GM19455 (cell line): ENCODE results near the gene APLN.

Source experiments
- ATAC-seq: cut with Tn5 transposase; IDR thresholded peaks from one replicate; pipeline ENCODE4 v1.9.1; 2021; ENCODE audit not compliant: unreplicated experiment

APLN gene, protein sequence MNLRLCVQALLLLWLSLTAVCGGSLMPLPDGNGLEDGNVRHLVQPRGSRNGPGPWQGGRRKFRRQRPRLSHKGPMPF

DNA sequence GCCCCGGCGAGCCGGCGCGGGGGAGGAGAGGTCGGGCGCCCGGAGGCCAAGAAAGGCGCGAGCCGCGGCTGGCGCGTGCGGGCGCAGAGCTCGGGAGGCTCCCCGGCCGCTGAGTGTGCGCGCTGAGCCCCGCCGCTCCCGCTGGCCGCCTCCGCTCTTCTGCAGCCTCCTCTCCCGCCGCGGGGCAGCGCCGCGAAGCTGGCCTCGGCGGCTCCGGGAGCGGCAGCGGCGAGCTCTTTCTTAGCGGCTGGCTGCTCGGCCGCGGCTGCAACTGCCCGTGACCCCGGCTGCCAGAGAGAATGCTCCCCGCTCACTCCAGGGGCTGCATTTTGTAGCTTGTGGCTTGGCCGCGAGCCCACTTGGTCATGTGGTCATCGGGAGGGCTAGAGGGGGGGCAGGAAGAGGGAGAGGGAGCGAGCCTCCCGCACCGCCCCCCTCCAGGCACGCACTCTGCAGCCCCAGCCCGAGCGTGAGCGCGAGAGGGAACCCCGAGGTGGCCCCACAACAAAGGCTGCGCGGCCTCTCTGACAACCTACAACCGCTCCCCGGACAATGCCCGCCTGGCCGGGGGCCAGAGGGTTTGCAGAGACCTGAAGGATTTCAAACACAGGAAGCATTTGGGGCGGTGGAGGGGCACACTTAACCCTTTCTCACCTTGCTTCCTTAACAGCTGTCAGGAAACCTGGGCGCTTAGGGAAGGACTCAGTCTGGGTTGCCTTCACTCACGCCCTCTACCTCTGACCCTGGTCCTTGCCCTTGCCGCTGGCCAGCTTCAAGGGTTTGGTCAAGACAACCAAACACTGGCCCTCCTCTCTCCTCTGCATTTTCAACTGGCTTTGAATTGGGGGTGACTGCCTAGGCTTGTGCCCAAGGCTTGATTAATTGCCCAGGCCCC is at the start of gene APLN:
Gene APLN (minus strand): TSS at position 305 of the 895 bp plus-strand sequence. CDS start 326 bp downstream, outside the sequence.
- peak; percentile 52 for ATAC-seq

DNA sequence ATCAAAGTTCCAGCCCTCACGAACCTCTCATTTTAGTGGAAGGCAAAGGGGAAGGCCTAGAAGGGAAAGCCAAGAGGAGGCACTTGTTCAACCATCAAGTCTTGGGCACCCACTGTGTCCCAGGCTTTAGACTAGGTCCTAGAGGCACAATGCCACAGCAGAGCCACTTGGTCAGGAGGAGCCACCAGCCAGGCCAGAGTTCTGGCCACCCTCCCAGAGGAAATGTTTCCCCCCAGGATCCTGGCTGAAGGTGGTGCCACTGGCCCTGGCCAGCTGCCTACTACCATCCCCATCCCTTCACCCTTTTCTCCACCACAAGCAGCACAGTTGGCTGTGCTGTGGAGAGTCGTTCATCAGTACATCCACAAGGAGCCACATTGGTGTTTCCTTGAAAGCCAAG is 49.7 kb upstream of the APLN start:
- ATAC-seq: no peak

DNA sequence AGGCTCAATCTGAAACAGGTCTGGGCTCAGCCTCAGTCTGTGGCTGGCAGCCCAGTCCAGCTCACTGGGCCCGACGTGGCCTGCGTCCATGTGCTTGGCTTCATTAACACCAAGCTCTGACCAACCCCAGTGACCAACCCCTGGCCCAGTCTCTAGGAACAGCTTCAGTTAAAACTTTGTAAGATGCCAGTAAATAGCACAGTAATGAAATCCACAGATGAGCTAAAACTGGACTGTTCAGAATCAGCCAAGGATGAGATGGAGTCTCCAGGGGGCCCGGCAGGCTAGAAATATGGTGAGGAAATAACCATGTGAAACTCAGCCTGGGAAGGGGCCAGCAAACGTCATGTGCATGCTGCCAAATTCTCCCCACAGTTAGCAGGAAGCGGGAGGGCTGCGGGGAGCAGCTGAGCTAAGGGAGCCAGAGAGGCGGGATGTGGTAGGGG is 46.9 kb upstream of the APLN start:
- ATAC-seq: no peak

DNA sequence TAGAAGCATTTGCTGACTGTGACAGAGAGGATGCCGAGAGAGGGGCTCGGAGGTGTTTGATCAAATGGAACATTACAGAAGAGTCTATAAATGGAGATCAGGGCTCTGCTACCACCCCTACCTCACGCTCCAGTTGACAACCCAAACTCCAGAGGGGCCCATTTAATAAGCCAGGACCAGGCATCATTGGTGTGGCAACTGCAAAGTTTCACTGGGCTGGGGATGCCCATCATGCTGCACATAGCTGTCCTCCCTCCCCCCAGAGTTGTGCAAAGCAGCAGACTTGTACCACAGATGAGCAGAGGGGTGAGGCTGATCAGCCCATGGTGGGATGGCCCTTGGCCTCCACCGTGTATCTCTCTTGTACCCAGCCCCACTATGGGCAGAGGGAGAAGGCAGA is 45.8 kb upstream of the APLN start:
- no peak for ATAC-seq

DNA sequence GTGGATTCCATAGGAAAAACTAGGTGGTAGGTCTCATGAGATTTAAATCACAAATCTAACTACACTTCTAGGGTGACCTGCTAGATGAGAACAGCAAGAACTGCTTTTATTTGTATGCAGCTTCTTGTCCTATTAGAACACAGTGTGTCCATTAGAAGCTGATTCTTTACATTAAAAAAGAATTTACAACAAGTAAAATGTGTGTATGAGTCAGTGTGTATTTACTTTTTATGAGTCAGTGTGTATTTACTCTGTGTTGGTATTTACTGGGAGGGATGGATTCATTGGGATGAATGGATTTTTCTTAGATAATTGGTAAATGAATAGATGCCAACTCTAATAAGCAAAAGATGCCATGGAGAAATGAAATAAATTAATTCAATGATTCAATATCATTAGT is 43.4 kb upstream of the APLN start:
- no peak for ATAC-seq

DNA sequence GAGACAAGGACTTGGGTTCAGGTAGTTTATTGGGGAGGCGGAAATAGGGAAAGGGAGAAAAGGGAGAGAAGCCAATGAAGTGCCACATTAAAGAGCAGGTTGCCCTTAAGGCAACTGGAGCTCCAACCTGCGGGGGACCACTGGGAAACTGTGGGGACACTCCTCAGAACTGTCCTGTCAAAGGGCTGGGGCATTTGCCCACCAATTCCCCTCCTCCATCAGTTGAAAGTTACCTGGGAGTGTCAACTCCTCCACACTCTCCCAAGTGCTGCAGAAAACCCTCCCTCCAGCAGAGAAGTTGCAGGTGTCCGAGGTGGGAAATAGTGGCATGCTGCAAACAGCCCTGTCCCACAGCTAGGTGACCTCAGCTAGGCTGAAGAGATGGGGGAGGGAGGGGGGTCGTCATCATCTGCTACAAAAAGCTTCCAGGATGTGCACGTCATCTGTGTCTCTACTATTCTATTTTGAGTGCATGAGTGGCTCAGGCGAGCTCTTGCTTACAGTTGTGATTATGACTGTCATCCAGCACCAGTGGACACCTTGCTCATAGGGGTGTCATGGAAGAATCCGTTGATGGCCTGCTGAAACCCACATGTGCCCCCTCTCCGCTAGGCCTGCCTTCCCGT is 42.6 kb upstream of the APLN start:
- no peak for ATAC-seq

DNA sequence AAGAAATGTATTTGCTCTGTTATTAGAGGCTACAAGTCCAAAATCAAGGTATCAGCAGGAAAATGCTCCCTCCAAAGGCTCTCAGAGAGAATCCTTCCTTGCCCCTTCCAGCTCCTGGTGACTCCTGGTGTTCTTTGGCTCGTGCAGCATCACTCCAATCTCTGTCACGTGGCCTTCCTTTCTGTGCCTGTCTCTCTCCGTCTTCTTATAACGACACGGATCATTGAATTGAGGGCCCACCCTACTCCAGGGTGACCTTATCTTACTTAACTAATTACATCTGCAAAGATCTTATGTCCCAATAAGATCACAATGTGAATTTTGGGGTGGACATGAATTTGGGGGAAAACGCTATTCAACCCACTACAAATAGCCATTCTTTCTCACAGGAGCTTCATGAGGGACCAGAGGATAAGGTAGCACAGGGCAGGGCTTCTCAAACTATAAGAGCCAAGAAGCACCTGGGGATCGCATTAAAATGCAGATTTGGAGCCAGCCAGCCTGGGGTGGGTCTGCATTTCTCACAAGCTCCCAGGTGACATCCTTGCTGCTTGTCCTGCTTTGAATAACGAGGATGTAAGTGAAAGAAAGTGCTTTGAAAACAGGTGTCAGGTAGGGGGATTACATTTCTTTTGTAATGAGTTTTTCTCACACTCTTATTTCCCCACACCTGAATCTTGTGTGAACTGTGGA is 41.9 kb upstream of the APLN start:
- no peak for ATAC-seq

DNA sequence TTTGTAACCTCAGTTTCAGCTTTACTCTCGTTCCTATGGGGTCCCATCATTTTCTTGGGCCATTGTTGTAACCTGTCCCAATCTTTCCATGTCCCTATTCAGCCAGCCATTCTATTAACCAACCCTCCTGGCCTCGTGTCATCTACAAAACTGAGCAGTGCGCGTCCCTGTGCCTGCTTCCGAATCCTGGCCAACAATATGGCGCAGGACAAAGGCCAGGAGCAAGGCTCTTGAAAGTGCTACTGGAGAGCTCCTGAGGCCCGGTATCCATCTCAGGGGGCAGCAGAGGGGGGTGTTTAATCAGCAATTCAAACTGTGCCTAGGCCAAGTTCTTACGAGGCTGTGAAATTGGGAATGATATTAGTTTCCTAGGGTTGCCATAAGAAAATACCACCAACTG is 41.2 kb upstream of the APLN start:
- ATAC-seq: no peak

DNA sequence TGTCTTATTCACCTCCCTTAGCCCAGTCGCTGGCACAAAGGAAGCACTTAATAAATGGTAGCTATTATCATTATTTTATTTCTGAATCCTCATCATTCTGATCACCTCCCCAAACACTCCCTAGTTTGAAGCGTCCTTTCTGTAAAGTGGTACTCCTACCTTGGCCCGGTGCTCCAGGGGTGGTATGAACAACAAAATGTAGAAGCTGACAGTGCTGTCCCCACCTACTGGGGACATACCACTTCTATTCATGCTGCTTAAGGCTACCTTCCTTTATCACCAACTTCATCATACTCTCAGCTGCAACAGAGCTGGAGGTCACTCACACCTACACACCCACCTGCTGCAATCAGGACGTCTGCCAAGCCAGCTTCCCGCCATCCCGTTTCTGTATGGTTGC is 40.8 kb upstream of the APLN start:
- no peak for ATAC-seq

DNA sequence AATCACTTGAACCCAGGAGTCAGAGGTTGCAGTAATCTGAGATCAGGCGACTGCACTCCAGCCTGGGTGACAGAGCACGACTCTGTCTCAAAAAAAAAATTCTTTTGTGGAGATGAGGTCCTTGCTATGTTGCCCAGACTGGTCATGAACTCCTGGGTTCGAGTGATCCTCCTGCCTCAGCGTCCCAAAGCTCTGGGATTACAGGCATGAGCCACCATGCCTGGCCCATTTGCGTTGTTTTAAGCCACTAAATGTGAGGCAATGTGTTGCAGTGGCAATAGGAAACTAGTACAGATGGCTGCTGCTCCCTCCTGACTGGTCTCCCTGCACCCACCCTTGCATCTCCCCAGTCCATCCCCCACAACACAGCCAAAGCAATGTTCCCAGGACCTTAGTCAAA is 40.0 kb upstream of the APLN start:
- ATAC-seq: no peak

DNA sequence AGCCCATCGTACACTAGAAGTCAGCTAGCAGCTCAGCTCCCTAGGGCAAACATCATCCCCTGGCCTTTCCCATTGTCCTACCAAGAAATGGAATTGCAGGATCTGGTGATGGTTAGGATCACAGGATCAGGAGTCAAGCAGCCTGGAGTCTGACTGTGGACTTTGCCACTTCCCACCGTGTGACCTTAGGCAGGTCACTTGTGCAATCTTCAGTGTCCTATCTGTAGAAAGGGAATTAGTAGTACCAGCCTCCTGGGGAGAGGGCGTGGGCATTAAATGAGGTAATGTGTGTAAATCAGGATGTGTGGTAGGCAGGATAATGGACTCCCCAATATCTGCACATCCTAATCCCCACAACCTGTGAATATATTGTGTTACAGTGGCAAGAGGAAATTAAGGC is 38.6 kb upstream of the APLN start:
- ATAC-seq: no peak

DNA sequence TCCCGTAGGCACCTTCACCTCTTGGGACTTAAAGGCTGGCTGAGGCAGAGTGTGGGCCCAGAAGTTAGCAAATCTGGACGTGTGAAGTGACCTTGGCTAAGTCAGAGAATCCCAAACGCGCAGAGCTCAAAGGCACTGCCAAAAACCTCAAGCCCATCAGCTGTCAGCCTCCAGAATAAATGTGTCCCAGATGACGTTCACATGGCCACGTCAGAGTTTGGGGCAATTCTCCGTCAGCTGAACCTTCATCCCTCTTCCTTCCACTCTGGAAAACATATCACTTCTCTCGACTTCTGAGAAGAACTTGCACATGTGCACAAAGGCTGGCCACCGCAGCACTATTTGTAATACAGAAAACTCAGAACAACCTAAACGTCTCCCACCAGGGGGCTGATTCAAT is 35.7 kb upstream of the APLN start:
- ATAC-seq: no peak

DNA sequence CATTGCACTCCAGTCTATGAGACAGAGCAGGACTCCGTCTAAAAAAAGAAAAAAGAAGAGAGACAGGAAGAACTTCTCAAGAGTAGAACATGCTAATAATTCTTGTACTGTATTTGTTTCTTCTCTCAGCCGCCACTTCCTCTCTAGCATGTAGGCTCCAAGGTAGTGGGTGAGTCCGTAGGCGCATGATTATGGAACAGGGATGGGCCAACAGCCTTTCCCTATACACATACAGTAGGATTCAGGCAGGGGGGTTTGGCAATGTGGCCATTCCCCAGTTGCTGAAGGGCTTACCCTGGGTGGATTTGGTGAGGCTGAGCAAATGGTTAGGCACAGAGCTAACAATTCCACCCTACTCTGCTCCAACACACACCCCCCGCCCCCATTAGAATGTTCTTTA is 35.0 kb upstream of the APLN start:
- ATAC-seq: no peak

DNA sequence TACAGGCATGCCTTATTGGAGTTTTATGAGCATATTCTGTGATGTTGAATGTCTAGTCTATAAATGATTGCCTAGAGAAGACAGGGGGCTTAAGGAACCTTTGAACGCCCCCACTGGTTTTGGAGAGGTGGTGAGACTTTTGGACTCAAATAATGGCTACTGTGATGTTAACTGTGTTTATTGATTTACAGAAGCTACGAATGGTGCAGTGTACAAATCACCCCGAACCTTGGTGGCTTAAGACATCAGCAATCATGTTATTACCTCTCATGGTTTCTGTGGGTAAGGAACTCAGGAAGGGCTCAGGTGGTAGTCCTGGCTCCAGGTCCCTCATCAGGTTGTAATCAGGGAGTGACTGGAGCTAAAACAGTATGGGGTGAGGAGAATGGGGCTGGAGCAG is 33.3 kb upstream of the APLN start:
- ATAC-seq: no peak

DNA sequence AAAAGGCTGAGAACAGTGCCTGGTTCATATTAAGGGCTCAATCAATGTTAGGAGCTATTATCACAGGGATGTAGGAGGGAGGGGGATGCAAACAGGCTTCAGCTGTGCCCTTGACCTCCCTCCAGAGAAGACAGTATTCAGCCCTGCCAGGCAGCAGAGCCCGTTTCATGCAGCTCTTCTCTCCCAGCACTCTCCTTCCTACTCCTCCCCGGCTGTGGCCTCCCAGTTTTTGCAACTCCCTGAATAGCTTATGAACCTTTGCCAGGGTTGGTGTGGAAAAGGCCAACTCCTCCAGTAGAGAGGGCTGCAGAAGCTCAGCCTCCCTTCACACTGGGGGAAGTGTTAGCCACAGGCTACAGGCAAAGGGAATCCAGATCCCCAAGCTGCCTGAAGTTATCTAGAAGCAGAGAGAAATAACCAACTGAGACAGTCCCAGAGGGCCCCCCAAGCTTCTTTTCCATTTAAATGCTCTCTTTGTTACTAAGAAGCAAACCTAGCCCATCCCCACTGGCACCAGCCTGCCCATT is 31.7 kb upstream of the APLN start:
- ATAC-seq: no peak

DNA sequence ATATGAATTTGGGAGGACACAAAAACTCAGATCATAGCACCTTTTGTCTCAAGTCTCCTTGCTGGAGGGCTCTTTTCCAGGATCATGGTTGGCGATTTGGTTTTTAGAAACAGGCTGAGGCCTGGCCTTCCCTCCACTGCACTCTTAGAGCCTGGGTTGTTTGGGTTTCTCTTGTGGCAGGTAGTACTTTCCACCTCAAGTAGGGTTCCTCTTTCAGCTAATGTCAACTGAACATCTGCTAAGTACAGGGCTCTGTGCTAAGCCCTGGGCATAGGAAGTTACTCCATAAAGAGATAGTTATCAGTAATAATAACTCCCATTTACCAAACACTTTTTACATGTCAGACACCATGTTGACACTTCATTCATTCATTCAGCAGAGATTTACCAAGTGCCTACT is 28.2 kb upstream of the APLN start:
- no peak for ATAC-seq

DNA sequence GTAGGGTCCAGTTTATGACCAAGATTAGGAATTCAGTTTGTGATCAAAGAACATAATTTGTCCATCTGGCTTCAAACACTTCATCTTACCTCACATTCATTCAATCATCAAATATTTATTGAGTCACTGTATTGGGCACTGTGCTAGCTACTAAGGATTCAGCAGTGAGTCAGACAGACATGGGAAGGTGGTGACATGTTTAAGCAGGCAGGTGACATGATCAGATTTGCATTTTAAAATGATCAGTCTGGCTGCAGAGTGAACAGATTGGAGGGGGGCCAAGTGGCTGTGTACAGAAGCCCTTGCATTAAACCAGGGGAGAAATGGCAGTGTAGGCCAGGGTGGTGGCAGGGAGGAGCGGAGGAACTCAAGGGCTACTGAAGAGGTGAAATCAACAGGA is 25.1 kb upstream of the APLN start:
- ATAC-seq: no peak

DNA sequence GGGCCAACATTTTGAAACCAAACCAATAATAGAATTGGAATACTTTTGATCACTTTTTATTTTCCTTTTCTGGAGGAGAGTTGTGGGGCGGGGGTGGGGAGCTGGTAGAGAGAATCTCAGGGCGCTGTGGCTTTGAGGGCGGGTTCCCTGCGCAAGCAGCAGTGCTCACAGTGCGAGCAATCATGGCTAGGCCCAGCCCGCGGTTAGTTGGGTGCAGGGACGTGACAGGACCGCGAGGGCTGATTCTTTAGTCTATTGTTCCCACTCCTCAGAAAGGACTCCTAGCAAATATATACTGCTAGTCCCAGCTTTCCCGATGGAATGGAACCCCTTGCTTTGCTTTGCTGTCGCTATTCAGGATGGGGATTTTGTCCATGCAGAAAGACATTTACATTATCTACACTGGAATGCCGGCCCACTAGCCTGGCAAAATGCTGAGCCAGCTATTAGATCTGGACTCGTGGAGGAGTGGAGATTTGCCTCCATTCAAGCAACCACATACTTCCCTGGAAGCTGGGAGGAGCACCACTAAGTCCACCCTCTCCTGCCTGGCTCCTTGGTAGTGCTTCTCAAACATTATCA is 23.9 kb upstream of the APLN start:
- ATAC-seq: peak; percentile 49

DNA sequence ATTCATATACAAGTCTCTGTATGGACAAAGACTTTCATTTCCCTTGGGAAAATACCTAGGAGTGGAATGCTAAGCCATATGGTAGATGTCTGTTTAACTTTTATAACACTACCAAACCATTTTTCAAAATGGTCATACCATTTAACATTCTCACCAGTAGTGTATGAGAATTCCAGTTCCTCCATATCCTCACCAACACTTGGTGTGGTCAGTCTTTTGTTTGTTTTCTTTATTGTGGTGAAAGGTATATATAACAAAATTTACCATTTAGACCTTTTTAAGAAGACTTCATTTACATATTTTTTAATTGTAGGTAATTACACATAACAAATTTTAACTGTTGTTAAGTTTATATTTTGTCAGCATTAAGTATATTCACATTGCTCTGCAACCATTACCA is 12.7 kb upstream of the APLN start:
- no peak for ATAC-seq

DNA sequence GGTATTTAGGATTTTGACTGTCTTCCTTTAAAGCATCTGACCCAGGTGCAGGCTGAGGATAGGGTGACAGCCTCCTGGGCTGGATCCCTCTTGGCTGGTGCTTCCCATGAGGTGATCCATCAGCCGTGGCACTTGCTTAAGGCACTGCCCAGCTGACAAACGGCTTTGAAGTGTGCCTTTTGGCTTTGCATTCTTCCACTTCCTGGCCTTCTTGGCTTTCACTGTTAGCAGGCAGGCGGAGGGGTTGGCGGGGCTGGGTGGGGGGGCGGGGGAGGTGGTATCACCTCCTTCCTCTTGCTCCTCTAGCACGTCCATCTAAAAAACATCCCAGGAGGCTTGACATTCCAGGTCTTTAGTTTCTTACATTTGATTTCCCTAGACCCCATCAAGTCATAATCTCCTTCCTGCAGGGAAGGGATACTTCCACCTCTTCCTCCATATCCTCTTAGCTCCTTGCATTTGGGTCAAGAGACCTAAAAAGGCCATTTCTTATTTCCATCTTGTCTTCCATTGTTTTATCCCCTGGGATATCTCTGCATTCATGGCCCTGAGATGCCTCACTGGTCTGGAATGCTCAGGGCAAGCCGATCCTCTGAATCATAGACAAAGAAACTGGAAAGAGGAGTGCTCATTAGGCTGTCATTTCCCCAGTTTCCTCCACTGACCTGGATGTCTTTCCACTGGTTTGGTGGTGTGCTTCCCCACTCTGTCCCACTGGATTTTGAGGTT is 11.3 kb upstream of the APLN start:
- ATAC-seq: no peak

DNA sequence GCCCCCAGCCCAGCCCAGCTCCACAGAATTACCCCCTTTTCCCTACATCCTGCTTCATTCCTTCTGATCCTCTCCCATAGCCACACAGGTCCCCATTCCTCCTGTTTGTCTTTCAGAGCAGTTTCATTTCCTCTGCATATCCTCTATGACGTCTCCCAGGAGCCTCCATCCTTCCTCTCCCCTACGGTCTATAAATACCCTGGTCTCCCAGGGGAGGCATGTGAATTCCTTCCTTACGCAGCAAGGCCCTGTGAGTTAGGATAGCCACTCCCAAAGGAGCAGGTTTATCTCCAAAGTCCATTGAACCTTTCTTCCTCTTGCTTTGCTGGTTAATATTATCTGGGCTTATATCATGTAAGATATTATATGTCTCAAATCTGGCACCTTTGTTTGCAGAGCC is 8.4 kb upstream of the APLN start:
- ATAC-seq: no peak
